Heart right ventricle (tissue), 16 donors: ENCODE data around the gene SLC37A4. TPM values are rescaled to one million over a fixed set of nuclear protein-coding genes. Genes with fewer than 3 reads are reported as not detected.

Experiments
- ATAC-seq, 8 donors: fragments of 200-7000 bp; cut with Tn5 transposase; one replicate each; pipeline ENCODE4 v1.9.1; 2020; ENCODE audit warnings: mild to moderate bottlenecking in 8 of 8, moderate library complexity in 8 of 8, moderate number of reproducible peaks in 1 of 8
- DNase-seq, 2 donors: peaks; one replicate each; pipeline ENCODE4 v3.0.0-alpha.2; 2020
- H3K27ac ChIP-seq, 10 donors: fragments of 200-600 bp; sonication (generic) in 2 of 10; one replicate each; pipeline versions ENCODE4 v1.5.0 to v1.8.0; 2020 to 2022; ENCODE audit warnings: mild to moderate bottlenecking in 3 of 10
- H3K27me3 ChIP-seq, 7 donors: fragments of 200-600 bp; one replicate each; pipeline ENCODE4 v1.8.0; 2021 to 2022; ENCODE audit warnings: mild to moderate bottlenecking in 2 of 7
- H3K36me3 ChIP-seq, 9 donors: fragments of 200-600 bp; sonication (generic) in 1 of 9; one replicate each; pipeline versions ENCODE4 v1.5.0 to v1.8.0; 2020 to 2022; ENCODE audit warnings: mild to moderate bottlenecking in 2 of 9
- H3K4me1 ChIP-seq, 9 donors: fragments of 200-600 bp; sonication (generic) in 1 of 9; one replicate each; pipeline versions ENCODE4 v1.5.0 to v1.8.0; 2020 to 2022; ENCODE audit warnings: mild to moderate bottlenecking in 4 of 9
- H3K4me3 ChIP-seq, 10 donors: fragments of 200-600 bp; sonication (generic) in 2 of 10; one replicate each; pipeline versions ENCODE4 v1.5.0 to v1.8.0; 2020 to 2022; ENCODE audit warnings: mild to moderate bottlenecking in 7 of 10, moderate library complexity in 2 of 10
- H3K9me3 ChIP-seq, 11 donors: fragments of 200-600 bp in 10 of 11; sonication (generic) in 2 of 11; one replicate each; pipeline versions ENCODE4 v1.5.0 to v1.8.0; 2013 to 2022; ENCODE audit warnings: mild to moderate bottlenecking in 2 of 11, control low read depth in 1 of 11, moderate library complexity in 1 of 11
- WGBS, 2 donors: extraction: QIAGEN DNeasy Blood & Tissue Kit; methylation state at CpG; one replicate each; pipeline ENCODE4 v1.1.7; 2013; ENCODE audit warnings: inconsistent platforms in 1 of 2; 5-methylcytosine and 5-hydroxymethylcytosine counted together
- intact Hi-C, 10 donors: fragments of 100-400 bp; cut with DNase I; formaldehyde crosslinking; loops; one replicate each; pipeline versions ENCODE4 v1.11.1 to v1.14.2; 2022
- polyA plus RNA-seq, 2 donors: library from polyadenylated mRNA; stranded (reverse); fragments of 200-250 nt; gene quantifications; one replicate each; pipeline ENCODE4 v1.2.3, GENCODE V29; 2013
- total RNA-seq, 10 donors: library from RNA; stranded (reverse); fragmentation: NEBNext Ultra II Directional in 3 of 10; extraction: Animal tissue kit (Norgen Biotek cat#: 25700) in 3 of 10; gene quantifications; one replicate each; pipeline versions ENCODE4 v1.2.1 to v1.2.4, GENCODE V29; 2021 to 2023
- TF ChIP-seq, protein P1 (sequence below), 9 donors: fragments of 200-600 bp; sonication (generic) in 2 of 9; IDR thresholded peaks; one replicate each; pipeline versions ENCODE4 v1.5.0 to v1.8.0; 2021 to 2022; ENCODE audit warnings: antibody characterized with exemption in 9 of 9, mild to moderate bottlenecking in 5 of 9, moderate library complexity in 1 of 9
- donor health status: Arrhythmogenic right ventricular cardiomyopathy.
- donor health status: ischemic (EF 13 %, LVEDD 7.1; RV severe dilation, severe dysfunction).
- donor health status: healthy with polysubstance abuse.
- donor health status: DM: no; HTN: yes; CAD: no.
- donor health status: DM: no; HTN: no; CAD: no.
- donor health status: ischemic (EF 25% LVEDD 6.9; RV normal size, moderate dysfunction).
- donor health status: ischemic (EF 25% LVEDD 5.7; RV mildly dilated, moderate dysfunction).
- donor health status: healthy.
- donor health status: DM: yes; HTN: yes; CAD: no.
- donor health status: Ischemic cardiomyopathy.
- donor health status: ischemic (EF 35%, LVEDD 5.7; RV mildly dilated, moderate dysfunction).
- donor health status: nonischemic (EF 11% LVEDD 7.7; RV severe dilation, severe dysfunction).
- donor health status: DM: yes; HTN: yes; CAD: no.
- donor health status: PGD.
- donor health status: ischemic (EF 29% LVEDD 5.4; RV normal size, mild dysfunction).
- donor health status: nonischemic (EF 23%, LVEDD 6.1; RV moderate dilation, normal function).

SLC37A4 gene
- total and polyA plus RNA-seq, 12 donors = 3.8 to 12.0 (median 6.9) TPM

DNA sequence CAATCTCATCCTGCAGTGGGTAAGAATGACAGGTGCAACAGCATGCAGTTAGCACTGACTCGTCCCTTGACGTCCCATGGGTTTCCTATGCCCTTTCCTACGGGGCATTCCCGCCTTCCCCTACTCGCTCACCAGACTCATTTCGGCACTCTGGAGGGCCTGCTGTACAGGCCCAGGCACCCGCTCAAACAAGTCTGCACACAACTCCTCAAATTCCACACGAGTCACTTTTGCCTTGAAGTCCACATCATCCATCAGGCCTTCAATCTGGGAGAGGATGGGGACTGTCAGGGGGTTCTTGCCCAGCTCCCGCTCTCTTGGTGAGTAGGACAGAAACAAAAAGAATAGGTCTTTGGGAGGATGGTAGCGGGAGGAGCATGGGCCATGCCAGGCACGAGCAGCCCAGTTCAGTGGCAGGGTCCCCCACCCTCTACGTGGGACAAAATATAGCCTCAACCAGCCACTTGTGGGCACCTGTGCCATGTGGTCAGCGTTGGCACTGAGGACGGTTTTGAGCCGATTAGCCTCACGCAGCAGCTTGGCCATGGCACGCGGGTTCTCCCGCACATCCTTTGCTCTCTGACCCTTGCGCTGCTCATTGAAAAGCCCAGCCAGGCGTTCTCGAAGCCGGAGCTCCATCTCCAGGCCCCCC lies 21.6 kb upstream of the SLC37A4 start:
- ATAC-seq (no peak), DNase-seq (no peak)
- TF ChIP-seq, protein P1, sequence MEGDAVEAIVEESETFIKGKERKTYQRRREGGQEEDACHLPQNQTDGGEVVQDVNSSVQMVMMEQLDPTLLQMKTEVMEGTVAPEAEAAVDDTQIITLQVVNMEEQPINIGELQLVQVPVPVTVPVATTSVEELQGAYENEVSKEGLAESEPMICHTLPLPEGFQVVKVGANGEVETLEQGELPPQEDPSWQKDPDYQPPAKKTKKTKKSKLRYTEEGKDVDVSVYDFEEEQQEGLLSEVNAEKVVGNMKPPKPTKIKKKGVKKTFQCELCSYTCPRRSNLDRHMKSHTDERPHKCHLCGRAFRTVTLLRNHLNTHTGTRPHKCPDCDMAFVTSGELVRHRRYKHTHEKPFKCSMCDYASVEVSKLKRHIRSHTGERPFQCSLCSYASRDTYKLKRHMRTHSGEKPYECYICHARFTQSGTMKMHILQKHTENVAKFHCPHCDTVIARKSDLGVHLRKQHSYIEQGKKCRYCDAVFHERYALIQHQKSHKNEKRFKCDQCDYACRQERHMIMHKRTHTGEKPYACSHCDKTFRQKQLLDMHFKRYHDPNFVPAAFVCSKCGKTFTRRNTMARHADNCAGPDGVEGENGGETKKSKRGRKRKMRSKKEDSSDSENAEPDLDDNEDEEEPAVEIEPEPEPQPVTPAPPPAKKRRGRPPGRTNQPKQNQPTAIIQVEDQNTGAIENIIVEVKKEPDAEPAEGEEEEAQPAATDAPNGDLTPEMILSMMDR (IDR thresholded peaks at IDR 0.05) = no peak
- peaks cover 10 to 19% (median 16%) of the 10 kb centered on the region in 9 donors for H3K4me1 ChIP-seq
- H3K27ac ChIP-seq = no peak overlapping the region
- no peak overlapping the region for H3K4me3 ChIP-seq
- WGBS, 2 donors = 92 to 95% methylated on average over 23 of the region's 23 CpGs
- no peaks in the 10 kb centered on the region for H3K27me3 ChIP-seq
- intact Hi-C loops = no loop called here
- H3K9me3 ChIP-seq = no peaks in the 10 kb centered on the region
- H3K36me3 ChIP-seq = peaks cover 7 to 82% (median 73%) of the 10 kb centered on the region in 9 donors

DNA sequence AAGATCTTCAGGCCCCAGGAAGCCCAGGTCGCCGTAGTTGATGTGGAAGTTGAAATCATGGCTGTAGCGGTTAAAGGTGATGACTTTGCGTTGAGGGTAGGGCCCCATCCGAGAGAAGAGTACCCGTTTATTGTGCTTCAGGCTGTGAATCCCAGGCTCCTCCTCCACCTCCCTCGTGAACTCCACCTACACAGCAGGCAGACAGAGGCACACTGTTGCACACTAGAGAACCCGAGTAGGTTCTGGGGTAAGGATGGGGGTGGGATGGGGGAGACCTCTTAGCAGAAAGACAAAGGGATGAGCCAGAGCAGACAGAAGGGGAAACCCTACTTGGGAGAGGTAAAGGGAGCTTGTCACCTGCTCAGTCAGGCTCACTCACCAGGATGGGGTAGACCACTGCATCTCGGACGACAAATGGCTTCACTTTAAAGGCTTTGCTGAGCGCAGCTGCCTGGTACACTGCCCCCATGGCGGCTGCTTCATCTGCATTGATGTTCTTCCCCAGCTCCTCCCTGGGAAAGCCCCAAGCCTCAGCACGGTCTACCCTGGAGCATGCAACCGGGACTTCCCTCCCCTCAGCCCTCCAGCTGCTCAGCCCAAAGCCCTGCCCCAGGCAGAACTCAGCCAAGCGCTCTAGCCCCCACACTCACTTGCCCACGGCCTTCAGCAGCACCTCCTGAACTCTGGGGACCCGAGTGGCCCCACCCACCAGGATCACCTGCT lies 20.9 kb upstream of the SLC37A4 start:
- no peaks in the 10 kb centered on the region for H3K27me3 ChIP-seq
- intact Hi-C loops = no loop called here
- no peaks in the 10 kb centered on the region for H3K9me3 ChIP-seq
- ATAC-seq (no peak), DNase-seq (no peak)
- no peak overlapping the region for H3K27ac ChIP-seq
- peaks cover 10 to 19% (median 14%) of the 10 kb centered on the region in 9 donors for H3K4me1 ChIP-seq
- TF ChIP-seq, protein P1 (IDR thresholded peaks at IDR 0.05) = no peak
- H3K4me3 ChIP-seq = no peak overlapping the region
- WGBS, 2 donors = 85 to 86% methylated on average over 17 of the region's 17 CpGs
- H3K36me3 ChIP-seq = peaks cover 7 to 89% (median 80%) of the 10 kb centered on the region in 9 donors

DNA sequence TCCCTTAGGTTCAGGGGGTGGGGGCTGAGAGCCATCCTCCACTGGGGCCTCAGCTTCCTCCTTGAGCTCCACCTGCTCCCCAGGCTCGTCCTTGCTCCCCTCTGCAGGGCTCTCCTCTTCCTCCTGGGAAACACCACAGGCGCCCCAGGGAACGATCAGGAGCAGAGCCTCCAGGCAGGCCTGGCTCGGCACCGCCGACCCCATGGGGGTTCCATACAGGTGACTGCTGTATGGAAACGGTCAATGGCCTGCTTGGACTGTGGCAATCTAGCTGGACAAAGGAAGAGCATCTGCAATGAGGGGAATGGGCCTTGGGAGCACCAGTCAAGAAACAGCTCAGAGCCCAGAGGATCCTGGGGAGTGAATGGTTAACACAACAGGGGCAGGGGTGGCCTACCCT lies 18.4 kb upstream of the SLC37A4 start:
- TF ChIP-seq, protein P1 (IDR thresholded peaks at IDR 0.05) = no peak
- peaks cover 7 to 100% (median 89%) of the 10 kb centered on the region in 9 donors for H3K36me3 ChIP-seq
- H3K9me3 ChIP-seq = no peaks in the 10 kb centered on the region
- intact Hi-C loops = no loop called here
- no peak overlapping the region for H3K27ac ChIP-seq
- no peak for DNase-seq
- H3K4me1 ChIP-seq = no peaks in the 10 kb centered on the region
- 91 to 92% methylated on average over 7 of the region's 7 CpGs for WGBS, 2 donors
- no peak for ATAC-seq
- no peak overlapping the region for H3K4me3 ChIP-seq
- no peaks in the 10 kb centered on the region for H3K27me3 ChIP-seq

DNA sequence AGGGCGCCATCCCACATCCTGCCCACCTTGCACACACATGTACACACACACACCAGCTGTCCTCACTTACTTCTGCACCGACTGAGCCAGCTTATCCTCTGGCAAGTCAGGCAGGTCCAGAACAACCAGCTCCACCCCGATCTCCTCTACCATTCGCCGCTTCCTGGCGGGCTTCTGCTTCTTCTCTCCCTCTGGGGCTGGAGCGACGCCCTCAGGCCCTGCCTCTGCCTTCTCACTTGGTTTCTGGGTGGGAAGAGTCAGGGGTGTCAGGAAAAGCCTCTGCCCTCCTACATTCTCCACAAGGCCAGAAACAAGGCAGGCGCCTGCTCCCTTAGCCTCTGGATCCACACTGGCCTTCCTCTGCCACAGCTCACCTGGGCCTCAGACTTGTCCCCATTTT lies 18.0 kb upstream of the SLC37A4 start:
- Histone ChIP-seq H3K4me3 (no peak overlapping the region), H3K9me3 (no peaks in the 10 kb centered on the region), H3K27me3 (no peaks in the 10 kb centered on the region), H3K4me1 (no peaks in the 10 kb centered on the region), H3K36me3 (peaks cover 7 to 96% (median 85%) of the 10 kb centered on the region in 9 donors), H3K27ac (no peak overlapping the region)
- intact Hi-C loops = no loop called here
- no peak for DNase-seq
- TF ChIP-seq, protein P1 (IDR thresholded peaks at IDR 0.05) = no peak
- 89 to 94% methylated on average over 9 of the region's 9 CpGs for WGBS, 2 donors
- no peak for ATAC-seq
